Measurements from ENCODE around the gene CFAP251. TPM values are rescaled to one million over a fixed set of nuclear protein-coding genes. Genes with fewer than 3 reads are reported as not detected.

Gene CFAP251
- total and polyA plus RNA-seq, 2 experiments from 2014 or later = 3.0 to 3.7 TPM

DNA sequence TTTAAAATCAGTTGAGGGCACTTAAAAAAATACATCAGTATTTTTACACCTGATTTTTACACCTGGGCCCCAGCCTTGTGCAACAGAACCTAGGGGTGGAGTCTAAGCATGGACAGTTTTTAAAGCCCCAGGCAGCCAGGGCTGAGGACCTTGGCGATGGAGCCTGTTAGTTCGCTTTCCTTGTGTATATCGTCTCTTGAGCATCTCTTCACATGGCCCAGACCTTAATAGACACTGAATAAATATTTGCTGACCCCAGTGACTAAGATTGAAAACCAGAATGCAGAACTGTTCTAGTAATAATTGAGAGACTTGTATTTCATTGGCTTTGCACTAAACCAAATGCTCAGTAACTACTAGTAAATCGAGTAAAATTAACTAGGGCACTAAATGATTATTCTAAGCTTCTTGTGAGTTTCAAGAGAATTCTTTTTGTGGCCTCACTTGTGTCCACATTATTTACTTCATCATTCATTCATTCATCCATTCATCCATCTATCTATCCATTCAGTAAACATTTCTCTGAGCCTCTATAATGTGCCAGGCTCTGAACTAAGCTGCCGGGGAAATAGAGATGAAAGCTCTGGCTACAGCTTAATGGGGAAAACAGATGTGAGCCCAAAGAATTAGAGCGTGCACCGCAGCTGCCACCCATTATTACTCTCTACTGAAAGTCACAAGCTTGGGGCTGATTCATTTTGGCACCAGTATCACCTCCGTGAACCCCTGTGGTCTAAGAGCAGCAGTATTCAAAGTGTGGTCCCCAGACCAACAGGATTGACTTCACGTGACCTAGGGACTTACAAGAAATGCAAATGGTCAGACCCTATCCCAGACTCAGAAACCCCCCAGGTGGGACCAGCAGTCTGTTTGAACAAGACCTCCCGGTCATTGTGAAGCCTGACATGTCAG is 72.6 kb downstream of the CFAP251 start:
- no peaks in the 10 kb centered on the region for H3K4me1 ChIP-seq (ENCODE audit: insufficient read depth)
- no peaks in the 10 kb centered on the region for H3K27me3 ChIP-seq
- H3K27ac ChIP-seq = no peak overlapping the region
- H3K36me3 ChIP-seq (replicated peaks; ENCODE audit: insufficient read depth, low read depth) = no peaks in the 10 kb centered on the region
- H3K4me2 ChIP-seq = no peak overlapping the region
- no peaks in the 10 kb centered on the region for H4K20me1 ChIP-seq (ENCODE audit: insufficient read depth, poor library complexity, severe bottlenecking)
- no peak overlapping the region for H2AFZ ChIP-seq
- no peak for DNase-seq (ENCODE audit: low spot score)
- H3K9me2 ChIP-seq (replicated peaks; ENCODE audit: insufficient read depth) = no peaks in the 10 kb centered on the region
- no peak overlapping the region for H3K4me3 ChIP-seq
- TF ChIP-seq EZH2 (IDR thresholded peaks at IDR 0.05; ENCODE audit: borderline replicate concordance) (no peak), EZH2phosphoT487 (IDR thresholded peaks at IDR 0.05; ENCODE audit: low read depth, severe bottlenecking, unreplicated experiment) (no peak)
- TF ChIP-seq, protein P1, sequence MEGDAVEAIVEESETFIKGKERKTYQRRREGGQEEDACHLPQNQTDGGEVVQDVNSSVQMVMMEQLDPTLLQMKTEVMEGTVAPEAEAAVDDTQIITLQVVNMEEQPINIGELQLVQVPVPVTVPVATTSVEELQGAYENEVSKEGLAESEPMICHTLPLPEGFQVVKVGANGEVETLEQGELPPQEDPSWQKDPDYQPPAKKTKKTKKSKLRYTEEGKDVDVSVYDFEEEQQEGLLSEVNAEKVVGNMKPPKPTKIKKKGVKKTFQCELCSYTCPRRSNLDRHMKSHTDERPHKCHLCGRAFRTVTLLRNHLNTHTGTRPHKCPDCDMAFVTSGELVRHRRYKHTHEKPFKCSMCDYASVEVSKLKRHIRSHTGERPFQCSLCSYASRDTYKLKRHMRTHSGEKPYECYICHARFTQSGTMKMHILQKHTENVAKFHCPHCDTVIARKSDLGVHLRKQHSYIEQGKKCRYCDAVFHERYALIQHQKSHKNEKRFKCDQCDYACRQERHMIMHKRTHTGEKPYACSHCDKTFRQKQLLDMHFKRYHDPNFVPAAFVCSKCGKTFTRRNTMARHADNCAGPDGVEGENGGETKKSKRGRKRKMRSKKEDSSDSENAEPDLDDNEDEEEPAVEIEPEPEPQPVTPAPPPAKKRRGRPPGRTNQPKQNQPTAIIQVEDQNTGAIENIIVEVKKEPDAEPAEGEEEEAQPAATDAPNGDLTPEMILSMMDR (IDR thresholded peaks at IDR 0.05; ENCODE audit: poor library complexity) = no peak
- H3K9me3 ChIP-seq (ENCODE audit: low read depth) = no peaks in the 10 kb centered on the region
- 69% methylated on average over 10 of the region's 10 CpGs for WGBS (ENCODE audit: low lambda C conversion rate, missing lambda C conversion rate)
- no peaks in the 10 kb centered on the region for H3K79me2 ChIP-seq

DNA sequence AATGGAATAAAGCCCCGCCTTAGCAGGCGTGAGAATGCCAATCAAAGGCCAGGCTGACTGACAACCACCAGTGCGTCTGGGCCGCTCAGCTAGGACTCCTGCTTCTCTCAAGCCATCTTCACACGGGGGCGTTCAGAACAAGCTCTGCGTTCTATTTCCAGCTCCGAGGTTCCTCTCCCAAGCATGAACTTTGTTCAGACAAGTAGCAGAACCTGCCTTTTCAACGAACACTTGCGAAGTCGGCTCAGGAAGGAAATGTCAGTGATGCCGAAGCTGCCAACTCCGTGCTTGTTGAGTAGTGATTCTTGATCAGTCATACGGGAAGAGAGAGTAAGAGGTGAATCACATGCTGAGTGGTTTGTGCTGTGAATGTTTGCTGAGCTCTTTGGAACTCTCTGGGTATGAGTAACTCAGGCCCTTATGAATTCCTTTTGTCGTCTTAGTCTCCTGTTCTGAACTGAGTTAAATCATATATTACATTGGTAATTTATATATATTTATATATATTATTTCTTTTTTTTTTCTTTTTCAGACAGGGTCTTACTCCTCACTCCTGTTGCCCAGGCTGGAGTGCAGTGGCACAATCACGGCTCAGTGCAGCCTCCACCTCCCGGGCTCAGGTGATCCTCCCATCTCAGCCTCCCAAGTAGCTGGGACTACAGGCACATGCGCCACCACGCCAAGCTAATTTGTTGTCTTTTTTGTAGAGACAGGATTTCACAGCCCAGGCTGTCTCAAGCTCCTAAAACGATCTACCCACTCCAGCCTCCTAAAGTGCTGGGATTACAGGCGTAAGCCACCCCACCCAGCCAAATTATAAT is 73.9 kb downstream of the CFAP251 start:
- H3K79me2 ChIP-seq = no peaks in the 10 kb centered on the region
- 86% methylated on average over 21 of the region's 21 CpGs for WGBS (ENCODE audit: low lambda C conversion rate, missing lambda C conversion rate)
- TF ChIP-seq, protein P1 (IDR thresholded peaks at IDR 0.05; ENCODE audit: poor library complexity) = no peak
- no peak for TF ChIP-seq EZH2 (IDR thresholded peaks at IDR 0.05; ENCODE audit: borderline replicate concordance)
- TF ChIP-seq EZH2phosphoT487 (IDR thresholded peaks at IDR 0.05; ENCODE audit: low read depth, severe bottlenecking, unreplicated experiment) = no peak
- no peaks in the 10 kb centered on the region for H3K36me3 ChIP-seq (replicated peaks; ENCODE audit: insufficient read depth, low read depth)
- peak overlapping the region; percentile 18 for H3K27ac ChIP-seq
- no peaks in the 10 kb centered on the region for H4K20me1 ChIP-seq (ENCODE audit: insufficient read depth, poor library complexity, severe bottlenecking)
- peak; percentile 38 for DNase-seq (ENCODE audit: low spot score)
- no peaks in the 10 kb centered on the region for H3K27me3 ChIP-seq
- no peak overlapping the region for H3K4me2 ChIP-seq
- H2AFZ ChIP-seq = no peak overlapping the region
- H3K4me3 ChIP-seq = no peak overlapping the region
- H3K4me1 ChIP-seq (ENCODE audit: insufficient read depth) = no peaks in the 10 kb centered on the region
- no peaks in the 10 kb centered on the region for H3K9me3 ChIP-seq (ENCODE audit: low read depth)
- no peaks in the 10 kb centered on the region for H3K9me2 ChIP-seq (replicated peaks; ENCODE audit: insufficient read depth)

DNA sequence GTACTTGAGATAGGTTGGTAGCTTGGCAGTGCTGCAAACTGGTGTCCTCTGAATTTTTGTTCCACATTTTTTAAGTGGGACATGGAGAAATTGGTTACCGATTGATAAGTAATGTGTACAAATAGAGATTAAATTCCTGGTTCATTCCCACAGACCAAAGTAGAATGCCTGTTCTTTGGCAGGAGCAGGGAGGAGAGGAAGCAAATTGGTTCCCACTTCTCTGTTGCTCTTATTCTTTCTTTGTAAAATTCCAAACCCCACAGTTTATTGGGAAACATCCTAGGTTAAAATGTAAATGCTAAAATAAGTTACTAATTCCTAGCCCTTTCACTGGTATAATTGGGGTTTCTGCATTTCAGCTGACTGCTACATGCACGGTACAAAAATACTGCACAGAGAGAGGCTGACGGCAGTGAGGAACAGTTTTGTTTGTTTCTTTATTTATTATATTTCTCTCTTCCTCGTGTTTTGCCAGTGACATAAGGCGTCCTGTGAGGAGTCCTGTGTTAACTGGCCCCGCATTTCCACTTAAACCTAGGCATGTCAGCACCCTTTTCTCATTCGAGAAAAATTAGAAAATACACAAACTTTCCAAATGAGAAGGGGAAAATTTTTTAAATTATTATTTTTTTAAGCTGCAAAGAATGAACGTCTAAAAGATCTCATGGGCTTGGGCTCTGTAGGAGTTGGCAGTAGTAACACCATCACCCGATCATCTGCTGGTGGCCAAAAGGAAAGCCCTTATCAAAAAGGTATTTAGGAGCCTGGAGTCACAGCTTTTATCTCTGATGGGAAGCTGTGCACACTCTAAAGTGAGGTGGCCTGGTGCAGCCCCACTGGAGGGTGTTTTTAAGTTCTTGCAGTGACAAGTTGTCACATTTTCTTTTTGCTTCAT is 77.9 kb downstream of the CFAP251 start:
- no peak overlapping the region for H2AFZ ChIP-seq
- TF ChIP-seq EZH2phosphoT487 (IDR thresholded peaks at IDR 0.05; ENCODE audit: low read depth, severe bottlenecking, unreplicated experiment) (no peak), EZH2 (IDR thresholded peaks at IDR 0.05; ENCODE audit: borderline replicate concordance) (no peak)
- TF ChIP-seq, protein P1 (IDR thresholded peaks at IDR 0.05; ENCODE audit: poor library complexity) = no peak
- H3K27me3 ChIP-seq = no peaks in the 10 kb centered on the region
- H3K27ac ChIP-seq = no peak overlapping the region
- no peaks in the 10 kb centered on the region for H3K9me2 ChIP-seq (replicated peaks; ENCODE audit: insufficient read depth)
- no peak for DNase-seq (ENCODE audit: low spot score)
- H4K20me1 ChIP-seq (ENCODE audit: insufficient read depth, poor library complexity, severe bottlenecking) = no peaks in the 10 kb centered on the region
- no peaks in the 10 kb centered on the region for H3K9me3 ChIP-seq (ENCODE audit: low read depth)
- H3K4me1 ChIP-seq (ENCODE audit: insufficient read depth) = no peaks in the 10 kb centered on the region
- H3K4me3 ChIP-seq = no peak overlapping the region
- WGBS (ENCODE audit: low lambda C conversion rate, missing lambda C conversion rate) = 54% methylated on average over 9 of the region's 9 CpGs
- peak overlapping the region; percentile 1 for H3K4me2 ChIP-seq
- H3K79me2 ChIP-seq = no peaks in the 10 kb centered on the region
- no peaks in the 10 kb centered on the region for H3K36me3 ChIP-seq (replicated peaks; ENCODE audit: insufficient read depth, low read depth)
